Stimulated activated CD4-positive, alpha-beta T cell treated with anti-CD3 and anti-CD28 coated beads, Interleukin-1b, Interleukin-23, amount 100 ng/mL, for 1 hour (primary cell): ENCODE data around the gene PISD.
A peak's percentile ranks its signal among the peaks of the same experiment; 100 is the strongest.
"Not testable (repeated sequence)": the region's sequence is repeated elsewhere in the genome, so short reads cannot be mapped to it uniquely, and the experiment has no call there.

Source experiments
- DNase-seq, 2 donors: peaks; one replicate each; pipeline ENCODE4 v3.0.0-alpha.2; 2020; ENCODE audit warnings: low read depth in 2 of 2

PISD gene

GRCh38 chr22:31661851-31662667 lies at the start of gene PISD:
Gene PISD (minus strand): TSS chr22:31662215. CDS start chr22:31662208, 7 bp downstream.
- peak; percentile 86 to 92 for DNase-seq

- not testable (repeated sequence) for DNase-seq
Measured at GRCh38 chr22:31711226-31711625, 49.2 kb upstream of the PISD start.

- no peak for DNase-seq
Measured at GRCh38 chr22:31707519-31707918, 45.5 kb upstream of the PISD start.

- DNase-seq = no peak
Measured at GRCh38 chr22:31695423-31695822, 33.4 kb upstream of the PISD start.

- not testable (repeated sequence) for DNase-seq
Measured at GRCh38 chr22:31694046-31694445, 32.0 kb upstream of the PISD start.

GRCh38 chr22:31692186-31692886 lies 30.3 kb upstream of the PISD start:
- DNase-seq = no peak

- no peak for DNase-seq
Measured at GRCh38 chr22:31691408-31691807, 29.4 kb upstream of the PISD start.

- DNase-seq = no peak
Measured at GRCh38 chr22:31683181-31684105, 21.4 kb upstream of the PISD start.

- no peak for DNase-seq
Measured at GRCh38 chr22:31682751-31683150, 20.7 kb upstream of the PISD start.

GRCh38 chr22:31681349-31682345 lies 19.6 kb upstream of the PISD start:
- DNase-seq = no peak

GRCh38 chr22:31680861-31681341 lies 18.9 kb upstream of the PISD start:
- no peak for DNase-seq

- DNase-seq = no peak
Measured at GRCh38 chr22:31678748-31679147, 16.7 kb upstream of the PISD start.

- peak; percentile 84 to 87 for DNase-seq
Measured at GRCh38 chr22:31676700-31677099, 14.7 kb upstream of the PISD start.

GRCh38 chr22:31674219-31674618 lies 12.2 kb upstream of the PISD start:
- not testable (repeated sequence) for DNase-seq

- DNase-seq = not testable (repeated sequence)
Measured at GRCh38 chr22:31668849-31669248, 6.8 kb upstream of the PISD start.

GRCh38 chr22:31662668-31663037 lies 638 bp upstream of the PISD start:
- DNase-seq = no peak

- not testable (repeated sequence) for DNase-seq
Measured at GRCh38 chr22:31660860-31661341, 1.1 kb downstream of the PISD start.

GRCh38 chr22:31659246-31659645 lies 2.8 kb downstream of the PISD start:
- no peak for DNase-seq

- no peak for DNase-seq
Measured at GRCh38 chr22:31654408-31654807, 7.6 kb downstream of the PISD start.

GRCh38 chr22:31653944-31654343 lies 8.1 kb downstream of the PISD start:
- DNase-seq = no peak
